Kidney (tissue), 14 donors: Measurements from ENCODE around the gene CNOT8. TPM values are rescaled to one million over a fixed set of nuclear protein-coding genes. Genes with fewer than 3 reads are reported as not detected.
"Not testable (repeated sequence)": the region's sequence is repeated elsewhere in the genome, so short reads cannot be mapped to it uniquely, and the experiment has no call there.

Experiments
- DNase-seq, 5 donors: peaks; one replicate each; pipeline ENCODE4 v3.0.0-alpha.2; 2013 to 2020
- FAIRE-seq: peaks from 2 replicates; lab custom pipeline; 2012; peaks lifted over from hg19 to GRCh38; lab: Jason Lieb, UNC
- H3K27ac ChIP-seq, 2 donors: one replicate each; pipeline ENCODE4 v1.7.0; 2013; ENCODE audit warnings: low read depth in 2 of 2, low read length in 2 of 2, inconsistent platforms in 1 of 2
- H3K27me3 ChIP-seq: one replicate; pipeline ENCODE4 v1.7.1; 2013; ENCODE audit warnings: low read length, inconsistent platforms; ENCODE audit not compliant: control insufficient read depth, insufficient read depth
- H3K36me3 ChIP-seq, 3 donors: one replicate each; pipeline versions ENCODE4 v1.7.0 to v1.7.1; 2013; ENCODE audit warnings: low read length in 3 of 3, control low read depth in 1 of 3, inconsistent platforms in 1 of 3; ENCODE audit not compliant: insufficient read depth in 3 of 3, control insufficient read depth in 2 of 3
- H3K4me1 ChIP-seq, 3 donors: one replicate each; pipeline versions ENCODE4 v1.7.0 to v1.7.1; 2013; ENCODE audit warnings: low read length in 3 of 3, inconsistent platforms in 1 of 3, low read depth in 1 of 3; ENCODE audit not compliant: control insufficient read depth in 2 of 3, insufficient read depth in 2 of 3
- H3K4me3 ChIP-seq, 3 donors: one replicate each; pipeline versions ENCODE4 v1.7.0 to v1.8.1; 2013; ENCODE audit warnings: low read length in 3 of 3, control low read depth in 1 of 3, inconsistent platforms in 1 of 3
- H3K9ac ChIP-seq, 3 donors: one replicate each; pipeline versions ENCODE4 v1.7.0 to v1.7.1; 2013; ENCODE audit warnings: low read length in 3 of 3, control low read depth in 1 of 3, inconsistent platforms in 1 of 3
- H3K9me3 ChIP-seq, 3 donors: one replicate each; pipeline versions ENCODE4 v1.7.0 to v1.7.1; 2013; ENCODE audit warnings: low read length in 3 of 3, control low read depth in 1 of 3, inconsistent platforms in 1 of 3; ENCODE audit not compliant: control insufficient read depth in 2 of 3, insufficient read depth in 1 of 3
- CTCF ChIP-seq: IDR thresholded peaks from 3 replicates; pipeline ENCODE4 v1.5.1; 2012; ENCODE audit warnings: mild to moderate bottlenecking, moderate library complexity, borderline replicate concordance; ENCODE audit not compliant: insufficient read depth; ENCODE audit errors: extremely low read depth
- intact Hi-C: fragments of 100-400 bp; cut with DNase I; formaldehyde crosslinking; loops from one replicate; pipeline ENCODE4 v1.11.1; 2022
- polyA plus RNA-seq: library from polyadenylated mRNA; stranded (reverse); fragments of 350-450 nt; fragmentation: Illumina TruSeq; extraction: RNeasy Lipid Tissue Mini Kit (QIAGEN cat#74804); gene quantifications from one replicate; pipeline ENCODE4 v1.2.3, GENCODE V29; 2014; ENCODE audit warnings: low read depth, low replicate concordance; ENCODE audit not compliant: insufficient read depth
- total RNA-seq: library from RNA; stranded (reverse); fragmentation: NEBNext Ultra II Directional; extraction: Animal tissue kit (Norgen Biotek cat#: 25700); gene quantifications from one replicate; pipeline ENCODE4 v1.2.1, GENCODE V29; 2021
- donor health status: control.
- donor health status: control.
- donor health status: control.
- donor health status: control.
- donor health status: control.
- donor health status: DM: yes; HTN: yes; CAD: no.
- donor health status: Normal renal cell carcinoma (clear cell type).

The CNOT8 gene
- total and polyA plus RNA-seq, 2 donors from 2014 or later, result 28.4 to 40.4 TPM

GRCh38 chr5:154820383-154820782, 38.0 kb upstream of the CNOT8 start:
- intact Hi-C loops, result no loop called here
- Histone ChIP-seq H3K27ac (no peak overlapping the region), H3K27me3 (no peaks in the 10 kb centered on the region), H3K4me1 (peaks cover 0 to 7% (median 4%) of the 10 kb centered on the region in 3 donors), H3K9me3 (no peaks in the 10 kb centered on the region), H3K4me3 (no peak overlapping the region), H3K36me3 (peaks cover 7 to 31% (median 27%) of the 10 kb centered on the region in 3 donors), H3K9ac (no peak overlapping the region)
- no peak for FAIRE-seq
- no peak for TF ChIP-seq CTCF
- DNase-seq, result peak in 1 of 5 donors; percentile 26

DNA sequence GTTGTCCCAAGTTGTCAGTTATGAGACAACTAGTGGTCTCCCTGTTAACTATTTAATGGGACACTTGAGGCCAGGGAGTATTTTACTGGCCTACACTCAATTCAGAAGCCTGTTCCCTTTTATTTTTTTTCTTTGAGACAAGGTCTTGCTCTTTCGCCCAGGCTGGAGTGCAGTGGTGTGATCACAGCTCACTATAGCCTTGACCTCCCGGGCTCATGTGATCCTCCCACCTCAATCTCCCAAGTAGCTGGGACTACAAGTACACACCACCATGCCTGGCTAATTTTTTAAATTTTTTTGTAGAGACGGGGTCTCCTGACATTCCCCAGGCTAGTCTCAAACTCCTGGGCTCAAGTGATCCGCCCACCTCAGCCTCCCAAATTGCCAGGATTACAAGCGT, 35.5 kb upstream of the CNOT8 start:
- FAIRE-seq, intact Hi-C loops, H3K9me3 ChIP-seq, H3K27me3 ChIP-seq, H3K4me1 ChIP-seq, DNase-seq, H3K4me3 ChIP-seq, H3K9ac ChIP-seq, H3K27ac ChIP-seq: not testable (repeated sequence)
- H3K36me3 ChIP-seq, result peaks cover 4 to 21% (median 17%) of the 10 kb centered on the region in 3 donors

GRCh38 chr5:154823605-154824004, 34.8 kb upstream of the CNOT8 start:
- no peak for TF ChIP-seq CTCF
- H3K27me3 ChIP-seq, result no peaks in the 10 kb centered on the region
- intact Hi-C loops, result no loop called here
- H3K36me3 ChIP-seq, result peaks cover 4 to 18% (median 17%) of the 10 kb centered on the region in 3 donors
- no peaks in the 10 kb centered on the region for H3K9me3 ChIP-seq
- no peak for DNase-seq
- H3K27ac ChIP-seq, result no peak overlapping the region
- no peak overlapping the region for H3K4me3 ChIP-seq
- no peak for FAIRE-seq
- no peak overlapping the region for H3K9ac ChIP-seq
- no peaks in the 10 kb centered on the region for H3K4me1 ChIP-seq

DNA sequence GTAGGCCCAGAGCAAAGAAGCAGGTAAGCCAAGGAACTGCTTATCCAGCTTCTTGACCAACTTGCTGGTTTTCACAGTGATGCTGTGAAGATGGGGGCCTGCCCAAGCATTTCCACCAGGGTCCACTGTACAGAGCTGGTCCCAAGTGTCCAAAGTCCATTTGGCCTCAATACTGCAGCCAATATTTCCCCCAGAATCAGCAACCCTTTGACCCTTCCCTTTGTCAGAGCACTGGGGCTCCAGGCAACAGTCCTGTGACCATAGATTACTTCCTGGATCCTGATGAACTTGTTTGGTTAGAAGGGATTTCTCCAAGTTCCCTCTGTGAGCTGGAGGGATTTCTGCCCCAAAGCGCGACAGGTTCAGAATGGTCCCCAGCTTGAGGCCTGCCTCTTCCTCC, 34.4 kb upstream of the CNOT8 start:
- no peaks in the 10 kb centered on the region for H3K27me3 ChIP-seq
- no peak for FAIRE-seq
- H3K4me1 ChIP-seq, result no peaks in the 10 kb centered on the region
- no peak overlapping the region for H3K4me3 ChIP-seq
- DNase-seq, result no peak
- peaks cover 4 to 18% (median 17%) of the 10 kb centered on the region in 3 donors for H3K36me3 ChIP-seq
- no peaks in the 10 kb centered on the region for H3K9me3 ChIP-seq
- no peak overlapping the region for H3K9ac ChIP-seq
- intact Hi-C loops, result no loop called here
- H3K27ac ChIP-seq, result no peak overlapping the region
- TF ChIP-seq CTCF, result no peak
